NK-92 treated with Interleukin-12 subunit alpha and Interleukin-12 subunit beta, amount 100 ng/mL, for 24 hours (cell line): Measurements from ENCODE around the gene PRKN.

Source experiments
- DNase-seq: peaks from one replicate; lab custom pipeline; 2025; lab: John Stamatoyannopoulos, UW

Gene PRKN

DNA sequence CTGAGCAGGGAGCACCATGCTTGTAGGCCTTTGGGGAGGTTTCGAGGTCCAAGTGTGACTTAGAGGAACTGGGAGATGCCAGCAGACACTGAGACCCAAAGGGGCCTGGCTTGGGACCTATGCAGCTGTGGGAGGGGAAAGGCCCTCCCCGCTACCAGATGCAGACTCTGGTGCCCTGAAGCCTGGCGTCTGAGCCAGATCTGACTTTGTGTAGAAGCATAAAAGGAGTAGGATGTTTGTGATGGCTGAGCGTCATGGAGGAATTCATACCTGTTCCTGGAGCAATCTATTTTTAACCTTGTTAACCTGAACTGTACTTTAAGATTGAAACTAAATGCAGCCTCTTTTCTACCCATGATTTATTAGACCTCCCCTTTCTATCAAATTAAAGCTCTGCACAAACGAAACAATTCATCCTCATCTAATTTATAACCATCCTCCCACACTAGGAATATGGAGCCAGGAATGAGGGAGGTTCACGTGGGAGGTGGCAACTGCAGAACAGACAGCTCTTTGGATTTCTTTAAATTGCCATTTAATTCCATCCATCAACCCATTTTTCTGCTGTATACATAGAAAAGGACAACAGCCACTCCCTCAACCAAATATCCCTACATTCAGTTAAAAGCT is 1281.2 kb downstream of the PRKN start:
- no peak for DNase-seq

DNA sequence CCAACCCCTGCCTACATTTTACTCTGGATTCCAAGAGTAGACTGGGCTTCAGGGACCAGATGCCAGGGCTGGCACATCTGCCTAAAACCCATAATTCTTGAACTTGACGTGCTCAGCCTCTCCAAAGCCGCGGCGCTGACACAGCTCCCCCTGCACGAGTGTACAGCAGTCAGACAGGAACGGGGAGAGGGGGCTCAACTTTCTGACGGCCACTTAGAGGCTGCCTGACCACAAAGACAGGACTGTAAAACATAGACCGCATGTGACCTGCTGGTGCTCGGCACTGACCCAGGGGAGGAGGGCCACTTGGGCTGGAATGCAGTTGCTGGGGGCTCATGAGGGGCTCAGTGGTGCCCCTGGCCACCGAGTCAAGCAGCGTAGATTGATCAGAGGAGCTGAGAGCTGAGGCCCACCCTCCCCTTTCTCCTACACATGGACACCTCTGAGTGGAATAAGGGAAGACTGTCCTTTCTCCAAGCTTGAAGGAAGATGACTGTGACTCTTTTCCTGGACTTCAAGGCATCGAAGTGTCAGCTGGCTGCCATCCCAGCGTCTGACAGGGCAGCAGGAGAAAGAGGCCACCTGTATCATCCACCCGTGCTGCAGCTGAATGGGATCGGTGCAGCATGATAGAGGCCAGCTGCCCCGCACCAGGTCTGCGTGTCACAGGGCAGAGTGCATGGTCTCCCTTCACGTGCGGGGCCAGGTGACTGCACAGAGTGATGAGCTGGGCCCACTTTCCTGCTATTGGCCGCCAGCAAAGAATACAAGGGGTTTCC is 1282.4 kb downstream of the PRKN start:
- no peak for DNase-seq

DNA sequence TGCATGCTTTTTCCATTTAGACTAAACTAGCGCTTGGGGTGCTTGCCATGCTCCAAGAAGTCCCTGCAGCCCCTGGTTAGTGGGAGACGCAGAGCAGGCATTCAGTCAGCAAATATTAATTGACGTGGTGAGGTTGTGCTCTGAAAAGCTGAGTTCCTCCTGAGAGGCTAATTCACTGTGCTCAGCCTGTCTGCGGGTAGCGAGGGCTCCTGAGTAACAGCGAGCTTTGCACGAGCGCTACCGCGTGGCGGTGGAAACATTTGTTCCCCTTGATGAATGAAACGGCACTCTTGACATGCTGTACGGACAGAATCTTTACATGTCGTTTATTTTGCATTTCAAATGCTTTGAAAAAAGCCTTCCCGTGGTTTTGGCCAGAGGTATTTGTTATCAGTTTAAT is 1283.1 kb downstream of the PRKN start:
- no peak for DNase-seq

GRCh38 chr6:161443848-161444247 is 1283.7 kb downstream of the PRKN start:
- DNase-seq, result no peak

DNA sequence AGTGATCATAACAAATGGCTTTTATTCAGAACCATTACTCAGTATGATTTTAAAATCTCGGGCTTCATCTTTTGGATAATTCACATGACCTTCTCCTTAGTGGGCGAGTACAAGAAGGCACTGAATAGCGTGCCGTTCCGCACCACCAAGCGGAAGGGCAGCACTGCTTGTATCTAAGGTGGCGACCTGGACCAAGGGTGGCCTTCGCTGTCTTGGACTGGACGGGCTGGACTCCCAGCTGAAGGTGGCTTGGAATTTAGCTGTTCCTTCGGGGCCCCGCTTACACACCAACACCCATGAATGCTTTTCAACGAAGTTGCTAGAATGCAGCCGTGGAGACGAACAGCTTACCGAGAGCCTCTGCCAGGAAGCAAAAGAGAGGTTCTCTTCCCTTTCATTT is 1285.1 kb downstream of the PRKN start:
- DNase-seq, result no peak

- no peak for DNase-seq
Observed at GRCh38 chr6:161440299-161440698, 1287.3 kb downstream of the PRKN start.

DNA sequence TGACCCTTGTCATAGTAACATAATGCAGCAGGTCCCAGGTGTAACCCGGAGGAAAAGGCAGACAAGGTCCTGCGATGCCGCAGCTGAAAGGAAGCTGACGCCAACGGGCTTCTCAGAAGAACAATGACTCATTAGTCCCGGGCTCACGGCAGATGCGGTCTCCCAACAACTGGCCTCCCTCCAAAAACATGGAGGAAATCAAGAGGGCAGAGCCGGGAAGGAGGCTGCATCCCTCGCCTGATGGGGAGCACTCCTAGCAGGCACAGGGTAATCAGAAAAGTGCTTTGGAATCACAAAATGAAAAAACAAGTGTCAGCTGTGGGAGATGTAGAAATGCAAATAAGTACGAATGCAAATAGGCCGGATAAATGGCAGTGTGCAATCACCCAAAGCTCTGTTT is 1288.5 kb downstream of the PRKN start:
- DNase-seq, result no peak

DNA sequence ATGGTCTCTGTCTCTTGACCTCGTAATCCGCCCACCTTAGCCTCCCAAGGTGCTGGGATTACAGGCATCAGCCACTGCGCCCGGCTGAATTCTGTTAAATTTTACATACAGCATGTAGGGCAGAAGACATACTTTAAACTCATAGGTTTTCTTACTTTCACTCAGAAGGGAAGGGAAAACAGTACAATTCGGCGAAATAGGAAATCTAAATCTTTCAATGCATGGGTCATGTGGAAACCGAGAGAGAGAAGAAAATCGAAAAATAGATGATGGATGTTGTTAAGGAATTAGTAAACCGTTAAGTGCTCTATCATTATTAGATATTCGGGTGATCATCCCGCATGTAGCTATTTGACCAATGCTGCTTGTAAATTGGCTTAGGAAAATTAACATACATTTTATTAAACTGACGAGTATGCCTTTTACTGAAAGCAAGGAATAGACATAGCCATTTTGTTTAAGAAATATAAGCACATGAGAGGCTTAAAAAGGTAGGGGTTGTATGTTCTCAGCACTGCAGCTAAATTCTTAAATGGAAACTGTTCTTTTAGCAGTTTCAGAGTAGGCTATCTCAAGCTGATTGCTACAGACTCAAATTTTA is 1289.0 kb downstream of the PRKN start:
- DNase-seq, result no peak

DNA sequence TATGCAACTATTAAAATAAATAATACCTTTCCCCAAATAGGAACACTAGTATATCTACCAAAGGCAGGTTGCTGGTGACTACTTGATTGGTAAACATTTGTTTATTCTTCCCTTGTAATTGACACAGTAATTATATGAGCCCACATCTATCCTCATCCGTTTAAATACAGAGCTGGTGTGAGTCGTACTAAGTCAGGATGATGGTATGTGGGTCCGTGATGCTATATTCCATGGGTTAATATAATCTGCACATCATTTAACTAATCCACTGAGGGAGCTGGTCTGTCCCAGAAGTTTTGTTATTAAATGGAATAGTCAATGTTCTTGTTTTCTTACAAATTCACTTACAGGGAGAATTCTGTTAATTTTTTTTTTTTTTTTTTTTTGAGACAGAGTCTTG is 1289.7 kb downstream of the PRKN start:
- DNase-seq, result no peak

DNA sequence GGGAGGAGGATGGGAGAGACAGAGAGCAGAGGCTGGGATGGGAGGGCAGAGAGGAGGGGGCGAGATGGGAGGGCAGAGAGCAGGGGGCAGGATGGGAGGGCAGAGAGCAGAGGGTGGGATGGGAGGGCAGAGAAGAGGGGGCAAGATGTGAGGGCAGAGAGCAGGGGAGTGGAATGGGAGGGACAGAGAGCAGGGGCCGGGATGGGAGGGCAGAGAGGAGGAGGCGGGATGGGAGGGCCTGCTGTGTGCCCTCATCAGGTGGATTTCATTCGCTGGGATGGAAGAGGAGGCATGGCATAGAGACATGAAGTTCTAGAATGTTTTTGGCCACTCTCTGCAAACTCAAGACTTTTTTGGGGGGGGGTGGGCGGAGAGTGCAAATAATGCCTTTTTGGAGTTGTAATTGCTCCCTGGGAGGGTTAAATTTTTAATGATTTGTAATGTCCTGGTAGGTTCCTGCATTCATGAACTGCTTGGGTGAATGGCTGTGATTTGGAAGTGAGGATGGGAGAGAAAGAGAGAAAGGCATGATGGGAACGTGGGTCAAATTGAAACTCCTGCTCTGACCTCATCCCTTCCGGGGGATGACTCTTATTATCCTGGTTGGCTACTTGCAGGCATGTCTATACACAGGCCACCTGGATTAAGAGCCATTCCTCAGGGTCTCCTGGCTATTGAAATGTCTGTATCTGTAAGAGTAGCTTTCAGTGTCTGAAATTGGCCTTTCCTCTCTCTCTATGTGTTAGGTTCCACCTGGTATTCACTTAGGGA is 1291.3 kb downstream of the PRKN start:
- no peak for DNase-seq

- DNase-seq, result no peak
Observed at GRCh38 chr6:161435748-161436070, 1291.9 kb downstream of the PRKN start.

DNA sequence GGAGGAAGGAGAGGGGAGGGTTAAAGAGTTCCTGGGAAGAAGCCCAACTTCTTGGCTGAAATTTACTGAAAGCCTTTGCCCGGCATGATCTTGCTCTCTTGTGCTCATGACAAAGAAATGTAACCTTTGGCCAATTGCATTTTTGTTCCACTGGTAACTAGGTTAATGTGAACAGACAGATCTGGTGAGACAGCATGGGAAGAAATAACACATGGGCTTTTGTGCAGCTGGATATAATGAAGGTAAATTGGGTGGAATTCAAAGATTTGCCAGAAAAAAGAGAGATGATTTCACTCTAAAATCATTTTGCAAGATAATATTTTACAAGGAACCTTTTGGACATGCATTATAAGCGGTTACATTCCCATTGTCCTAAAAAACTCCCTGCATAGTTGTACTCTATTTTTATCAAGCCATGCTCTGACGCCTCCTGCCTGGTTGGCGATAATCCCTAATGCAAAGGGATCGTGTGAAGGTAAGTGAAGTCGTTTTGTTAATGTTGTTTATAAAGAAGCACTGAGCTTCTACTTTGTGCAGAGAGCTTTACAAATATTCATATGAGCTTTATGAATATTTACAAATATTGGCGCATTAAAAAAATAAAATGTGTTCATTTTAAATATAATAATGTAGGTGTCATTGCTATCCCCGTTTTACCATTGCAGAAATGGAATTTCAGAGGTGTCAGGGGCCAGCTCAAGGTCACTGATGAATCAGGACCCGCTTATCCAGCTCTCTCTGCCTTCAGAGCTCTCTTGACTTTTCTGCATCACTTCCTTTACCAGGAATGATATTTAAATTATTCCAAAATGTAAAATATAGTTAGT is 1292.4 kb downstream of the PRKN start:
- DNase-seq, result no peak

- DNase-seq, result no peak
Observed at GRCh38 chr6:161434350-161434749, 1293.2 kb downstream of the PRKN start.

DNA sequence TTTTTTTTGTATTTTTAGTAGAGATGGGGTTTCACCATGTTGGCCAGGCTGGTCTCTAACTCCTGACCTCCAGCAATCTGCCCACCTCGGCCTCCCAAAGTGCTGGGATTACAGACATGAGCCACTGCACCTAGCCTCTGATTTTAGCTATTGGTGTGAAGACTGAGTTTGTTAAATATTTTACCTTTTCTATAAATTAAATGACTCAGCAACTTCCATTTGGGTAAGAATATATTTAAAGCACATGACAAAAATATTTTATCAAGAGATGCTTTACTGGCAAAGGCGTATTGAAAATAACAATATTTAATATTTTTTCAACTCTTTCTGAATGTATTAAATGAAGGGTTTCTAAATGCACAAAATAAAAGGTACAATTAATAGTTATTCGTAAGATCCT is 1295.0 kb downstream of the PRKN start:
- no peak for DNase-seq

DNA sequence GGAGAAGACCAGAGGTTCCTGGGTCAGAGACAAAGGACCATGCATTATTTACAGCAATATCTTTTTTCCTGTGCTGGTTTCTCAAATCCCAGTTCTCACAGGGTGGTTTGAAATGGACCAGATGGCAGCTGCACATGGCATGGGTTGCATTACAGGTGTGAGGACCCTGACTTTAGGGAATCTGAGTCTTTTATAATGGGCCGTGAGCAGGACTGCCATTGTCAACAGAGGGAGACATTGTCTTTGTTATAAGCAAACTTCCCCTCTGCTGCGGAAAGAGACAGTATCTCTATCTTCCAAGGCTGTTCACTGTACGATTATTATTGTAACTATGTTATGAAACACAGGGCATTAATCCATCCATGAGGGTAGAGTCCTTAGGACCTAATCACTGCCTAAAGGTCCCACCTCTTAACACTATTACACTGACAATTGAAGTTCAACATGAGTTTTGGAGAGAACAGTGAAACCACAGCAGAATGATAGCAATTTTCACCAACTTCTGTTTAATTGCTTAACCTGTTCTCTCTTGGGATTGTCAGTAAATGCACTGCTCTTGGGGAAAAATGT is 1297.6 kb downstream of the PRKN start:
- DNase-seq, result no peak

GRCh38 chr6:161424421-161424820 is 1303.1 kb downstream of the PRKN start:
- no peak for DNase-seq

DNA sequence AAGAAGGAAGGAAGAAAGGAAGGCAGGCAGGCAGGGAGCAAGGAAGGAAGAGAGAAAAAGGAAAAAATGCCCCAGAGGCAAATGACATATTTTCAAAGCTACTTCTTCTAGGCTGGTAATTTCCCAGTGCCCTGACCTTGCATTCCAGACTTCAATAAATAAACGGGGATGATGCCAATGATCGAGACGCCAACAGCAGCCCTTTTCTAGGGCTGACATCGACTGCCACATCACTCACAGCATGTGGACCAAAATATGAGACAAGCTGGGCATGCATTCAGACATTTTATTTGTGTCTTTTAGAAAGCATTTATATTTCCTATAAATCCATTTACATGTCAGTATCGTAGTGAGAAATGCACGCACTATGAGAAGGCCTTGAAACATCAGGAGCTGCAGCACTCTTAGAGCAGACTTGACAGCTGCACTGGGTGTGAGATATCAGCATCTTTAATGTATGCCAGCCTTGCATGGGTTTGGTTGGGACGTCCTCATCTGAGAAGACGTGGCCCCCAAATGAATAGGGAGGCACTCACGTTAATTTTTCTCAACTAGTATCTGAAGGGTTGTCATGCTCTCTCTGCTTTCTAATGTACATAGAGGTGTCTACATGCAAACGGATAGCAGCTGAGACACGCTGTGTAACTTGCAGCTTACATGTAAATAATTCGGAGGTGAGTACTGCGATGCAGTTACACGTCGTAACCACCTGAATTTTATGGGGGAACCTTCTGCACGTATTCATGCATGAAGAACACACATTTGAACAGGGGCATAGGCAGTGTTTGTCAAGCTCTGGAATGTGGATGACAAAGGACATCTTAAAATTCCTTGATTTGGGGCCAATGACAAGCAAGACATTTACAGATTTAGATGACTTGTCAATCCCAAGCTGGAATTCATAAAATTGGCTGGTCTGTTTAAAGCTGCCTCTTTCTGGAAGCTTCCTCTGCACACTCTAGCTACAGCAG is 1304.6 kb downstream of the PRKN start:
- DNase-seq, result no peak

GRCh38 chr6:161418463-161418945 is 1309.1 kb downstream of the PRKN start:
- DNase-seq, result no peak

GRCh38 chr6:161417717-161418462 is 1309.7 kb downstream of the PRKN start:
- DNase-seq, result no peak
